HG03066 (cell line): ENCODE measurements around the gene PHF2.

Experiments used
- ATAC-seq: cut with Tn5 transposase; IDR thresholded peaks from one replicate; pipeline ENCODE4 v1.9.1; 2021; ENCODE audit warnings: low read depth; ENCODE audit not compliant: unreplicated experiment

PHF2 gene

DNA sequence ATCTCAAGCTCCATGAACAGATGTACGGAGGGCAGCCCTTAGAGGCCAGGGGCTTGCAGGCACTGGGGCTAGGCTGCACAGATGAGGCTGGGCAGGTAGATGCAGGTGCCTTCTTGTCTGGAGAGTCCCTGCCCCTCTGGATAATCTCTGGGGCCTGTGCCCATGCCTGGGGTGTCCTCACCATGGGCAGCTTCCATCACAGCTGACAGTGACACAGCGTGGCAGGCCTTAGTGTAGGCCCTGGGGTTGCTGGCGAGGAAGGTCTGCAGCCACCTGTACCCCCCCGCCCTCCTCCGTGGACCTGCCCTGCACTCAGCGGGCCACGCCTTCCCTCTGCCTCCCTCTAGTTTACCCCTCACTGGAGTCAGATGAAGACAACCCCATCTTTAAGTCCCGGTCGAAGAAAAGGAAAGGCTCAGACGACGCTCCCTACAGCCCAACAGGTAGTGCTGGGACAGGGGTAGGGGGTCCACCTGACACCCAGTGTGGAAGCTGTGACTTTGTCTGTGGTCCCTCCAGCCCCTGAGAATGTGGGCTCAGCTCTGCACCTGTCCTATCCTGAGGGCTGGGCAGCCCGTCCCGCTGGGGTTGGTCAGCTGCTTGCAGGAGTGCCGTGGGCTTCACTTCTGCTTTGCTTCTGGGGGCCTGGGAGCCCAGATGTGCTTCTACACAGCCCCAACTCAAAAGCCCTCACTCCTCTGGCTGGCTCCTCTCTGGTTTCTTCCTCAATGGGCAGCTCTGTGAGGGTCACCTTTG lies 98.4 kb downstream of the PHF2 start:
- ATAC-seq, result no peak

DNA sequence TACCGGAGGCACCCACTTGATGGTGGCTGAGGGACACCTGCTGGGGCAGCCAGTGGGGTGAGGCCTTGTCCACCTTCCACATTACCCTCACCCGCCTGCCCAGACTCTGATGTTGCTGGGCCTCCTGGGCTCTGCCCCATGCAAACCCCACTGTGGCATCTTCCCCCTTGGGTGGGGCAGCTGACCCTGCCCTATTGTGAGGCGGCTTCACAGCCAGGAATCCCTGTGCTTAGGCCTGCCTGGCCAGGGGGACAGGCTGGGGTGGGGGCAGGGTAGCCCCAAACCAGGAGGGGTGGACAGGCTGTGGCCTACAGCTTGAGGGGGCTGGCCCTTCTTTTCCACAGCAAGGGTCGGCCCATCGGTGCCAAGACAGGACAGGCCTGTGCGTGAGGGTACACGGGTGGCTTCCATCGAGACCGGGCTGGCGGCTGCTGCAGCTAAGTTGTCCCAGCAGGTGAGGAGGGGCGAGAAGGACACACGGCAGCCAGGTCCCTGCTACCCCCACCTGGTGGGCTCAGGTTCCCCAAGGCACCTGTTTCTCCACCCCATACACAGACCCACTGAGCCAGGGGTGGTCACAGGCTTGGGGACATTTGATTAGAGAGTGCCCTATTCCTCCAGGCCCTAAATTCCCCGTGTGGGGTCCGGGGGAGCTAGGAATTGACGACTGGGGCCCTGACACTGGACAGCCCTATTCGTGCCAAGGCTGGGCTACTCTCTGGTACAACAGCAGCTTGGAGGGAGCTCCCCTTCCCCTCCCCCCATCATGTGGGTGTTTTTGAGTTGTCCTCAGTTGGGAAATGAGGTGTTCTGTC lies 99.2 kb downstream of the PHF2 start:
- no peak for ATAC-seq

DNA sequence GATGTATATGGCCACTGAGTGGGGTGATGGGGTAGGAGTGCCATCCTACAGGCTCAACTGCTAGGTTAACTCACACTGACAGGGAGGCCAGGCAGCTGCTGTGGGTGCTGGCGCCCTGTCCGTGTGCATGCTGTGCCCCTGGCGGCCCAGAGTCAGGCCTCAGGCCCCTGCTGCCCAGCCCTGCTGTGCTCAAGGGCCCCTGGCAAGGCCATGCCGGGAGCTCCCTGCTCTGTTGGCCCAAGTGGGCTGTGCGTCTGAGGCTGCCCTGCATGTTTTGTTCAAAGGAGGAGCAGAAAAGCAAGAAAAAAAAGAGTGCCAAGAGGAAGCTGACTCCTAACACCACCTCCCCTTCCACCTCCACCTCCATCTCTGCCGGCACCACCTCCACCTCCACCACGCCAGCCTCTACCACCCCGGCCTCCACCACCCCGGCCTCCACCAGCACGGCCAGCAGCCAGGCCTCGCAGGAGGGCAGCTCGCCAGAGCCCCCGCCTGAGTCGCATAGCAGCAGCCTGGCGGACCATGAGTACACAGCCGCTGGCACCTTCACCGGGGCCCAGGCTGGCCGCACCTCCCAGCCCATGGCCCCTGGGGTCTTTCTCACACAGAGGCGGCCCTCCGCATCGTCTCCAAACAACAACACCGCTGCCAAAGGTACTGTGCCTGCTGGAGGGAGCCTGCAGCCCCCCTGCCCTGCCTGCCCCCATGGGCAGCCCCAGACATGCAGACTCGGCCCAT lies 100.1 kb downstream of the PHF2 start:
- no peak for ATAC-seq

DNA sequence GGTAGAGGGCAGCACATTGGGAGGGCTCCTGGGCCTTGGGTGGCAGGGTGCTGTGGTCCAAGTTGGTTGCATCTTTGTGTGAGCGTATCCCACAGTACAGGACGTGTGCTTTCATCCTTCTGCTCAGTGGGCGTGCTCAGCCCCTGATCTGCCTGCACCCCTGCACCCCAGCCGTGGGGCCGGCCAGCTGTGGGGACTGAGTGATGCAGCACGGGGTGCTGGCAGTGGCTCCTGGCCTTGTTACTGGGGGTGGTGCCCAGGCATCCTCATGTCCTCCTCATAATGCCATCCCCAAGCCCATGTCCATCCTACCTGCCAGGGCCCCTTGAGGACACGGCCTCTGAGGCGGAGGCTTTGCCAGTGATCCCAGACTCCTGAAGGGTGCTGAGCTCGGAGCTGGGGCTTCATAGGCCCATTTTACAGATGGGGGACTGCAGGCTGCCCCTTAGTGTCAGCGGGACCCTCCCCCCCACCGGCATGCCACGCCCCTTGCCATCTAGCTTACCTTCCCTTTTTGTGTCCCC lies 100.7 kb downstream of the PHF2 start:
- ATAC-seq, result no peak

DNA sequence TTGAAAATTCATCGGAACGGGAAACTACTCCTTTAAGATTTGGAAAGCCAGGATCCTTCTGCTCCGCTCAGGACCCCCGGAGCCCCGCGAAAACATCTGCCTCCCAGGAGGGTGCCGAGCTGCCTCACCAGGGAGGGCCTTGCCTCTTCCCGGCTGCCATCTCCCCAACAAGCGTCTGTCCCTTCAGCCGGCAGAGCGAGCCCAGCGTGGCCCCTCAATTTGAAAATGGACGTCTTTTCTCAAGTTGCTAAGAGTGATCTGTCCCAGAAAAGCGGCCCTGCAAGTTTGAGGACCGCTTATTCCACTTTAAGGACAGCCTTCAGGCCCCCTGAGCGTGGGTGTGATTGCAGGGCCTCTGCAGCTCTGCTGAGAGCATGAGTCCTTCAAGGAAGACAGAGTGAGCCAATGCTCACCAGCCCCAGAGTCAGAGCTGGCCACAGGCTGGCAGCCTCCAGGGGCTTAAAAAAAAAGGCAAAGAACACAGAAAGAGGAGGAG lies 101.3 kb downstream of the PHF2 start:
- ATAC-seq, result no peak

DNA sequence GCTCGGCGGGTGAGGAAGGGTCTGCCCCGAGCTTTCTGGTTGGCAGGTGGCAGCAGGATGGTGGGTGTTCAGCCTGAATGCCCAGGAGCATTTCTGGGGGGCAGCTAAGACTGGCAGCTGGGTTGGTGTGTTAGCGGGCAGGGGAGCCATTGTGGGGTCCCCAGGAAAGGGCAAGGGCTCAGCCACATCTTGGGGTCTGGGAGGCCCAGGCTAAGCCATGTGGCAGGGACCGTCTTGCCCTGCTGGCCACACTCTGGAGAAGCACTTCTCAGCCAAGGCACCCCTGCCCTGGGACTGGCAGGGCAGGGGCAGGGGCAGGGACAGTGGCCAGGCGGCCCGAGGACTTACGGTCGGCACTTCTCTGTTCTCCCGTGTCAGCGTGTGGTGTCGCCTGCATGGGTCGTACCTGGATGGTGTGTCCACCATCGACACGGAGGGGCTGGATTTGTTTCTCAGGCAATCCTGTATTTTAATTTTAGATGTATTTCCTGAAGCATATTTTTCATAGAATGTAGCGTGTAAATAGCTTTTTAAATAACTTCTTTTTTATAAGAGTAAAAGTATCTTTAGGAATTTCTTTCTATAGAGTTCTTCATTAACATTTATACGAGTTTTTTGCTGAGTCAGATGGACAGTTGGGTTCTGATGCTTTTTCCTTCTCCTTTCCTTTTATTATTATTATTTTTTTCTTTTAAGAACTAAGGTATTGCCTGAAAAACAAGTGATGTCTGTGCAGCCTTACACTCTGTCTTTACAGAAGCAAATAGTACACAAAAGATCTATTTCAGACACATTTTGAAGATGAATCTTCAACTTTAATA lies 102.0 kb downstream of the PHF2 start:
- no peak for ATAC-seq

DNA sequence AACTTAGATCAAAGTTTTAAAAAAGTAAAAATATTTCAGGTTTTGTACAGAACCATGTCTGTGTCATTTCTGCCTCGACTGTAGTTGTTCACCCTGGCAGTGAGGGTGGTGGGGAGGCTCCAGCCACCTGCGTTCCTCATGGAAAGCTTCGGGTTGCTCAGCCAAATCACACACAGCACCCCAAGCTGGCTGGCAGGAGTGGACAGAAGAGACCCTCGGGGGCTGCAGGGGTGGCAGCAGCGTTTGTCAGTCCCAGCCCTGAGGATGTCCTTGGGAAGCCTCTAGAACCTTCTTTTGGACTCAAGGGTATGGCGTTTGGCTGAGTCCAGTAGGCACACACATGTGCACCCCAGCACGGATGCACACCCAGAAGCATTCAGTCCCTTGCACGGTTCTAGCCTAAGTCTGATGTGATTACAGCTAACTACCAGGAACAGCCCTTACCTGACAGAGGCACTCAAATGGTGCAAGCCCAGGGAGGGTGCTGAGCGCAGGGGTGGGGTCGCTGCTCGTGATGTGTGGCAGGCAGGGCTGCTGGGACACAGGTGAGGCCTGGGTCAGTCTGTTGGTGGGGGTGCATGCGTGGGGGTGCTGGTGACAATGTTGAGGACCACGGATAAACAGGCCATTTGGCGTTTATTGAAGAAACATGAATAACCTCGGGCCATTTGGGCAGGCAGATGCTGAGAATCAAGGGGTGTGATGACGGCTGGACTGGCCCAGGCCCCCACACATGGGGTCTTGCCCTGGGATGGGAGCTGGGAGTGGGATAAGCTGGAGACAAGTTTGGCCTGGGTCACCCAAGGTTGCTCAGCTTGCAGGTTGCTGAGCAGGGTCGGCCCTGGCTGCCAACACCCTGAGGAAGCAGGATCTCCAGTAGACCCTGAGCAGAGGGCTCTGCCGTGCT lies 103.4 kb downstream of the PHF2 start:
- ATAC-seq, result no peak

DNA sequence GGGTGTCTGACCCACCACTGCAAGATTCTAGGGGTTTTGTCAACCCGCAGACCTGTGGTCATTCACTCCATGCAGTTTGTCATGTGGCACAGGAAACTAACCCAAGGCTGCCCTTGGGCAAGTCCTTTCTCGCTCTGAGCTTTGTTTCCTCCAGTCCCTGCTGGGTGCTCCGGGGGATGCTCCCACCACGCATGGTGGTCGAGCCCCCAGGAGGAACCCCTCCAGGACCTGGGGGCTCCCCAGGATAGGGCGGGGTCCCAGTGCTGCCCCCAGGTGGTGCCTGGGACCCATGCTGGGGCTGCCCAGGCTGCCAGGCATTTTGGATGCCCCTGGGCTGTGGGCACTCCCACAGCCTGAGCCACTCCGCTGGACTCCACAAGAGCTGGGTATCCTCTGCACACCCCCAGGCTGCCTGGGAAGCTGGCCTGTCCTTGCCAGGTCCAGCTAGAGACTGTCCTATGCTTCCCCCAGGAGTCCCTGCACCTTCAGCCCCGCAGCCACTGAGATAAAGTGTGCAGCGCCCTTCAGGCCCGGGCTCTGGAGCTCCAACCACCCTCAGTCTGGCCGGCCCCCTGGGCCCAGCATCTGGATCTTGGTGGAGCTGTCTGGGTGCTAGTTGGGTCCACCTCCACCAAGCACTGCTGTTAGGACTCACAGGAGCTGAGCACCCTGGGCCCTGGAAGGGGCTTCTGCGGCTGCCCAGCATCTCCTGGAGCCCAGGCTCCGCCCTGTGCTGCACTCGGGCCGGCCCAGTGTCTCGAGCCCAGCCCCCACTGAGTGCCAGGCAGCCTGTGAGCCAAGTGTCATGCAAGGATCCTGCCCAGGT lies 104.3 kb downstream of the PHF2 start:
- ATAC-seq, result no peak

DNA sequence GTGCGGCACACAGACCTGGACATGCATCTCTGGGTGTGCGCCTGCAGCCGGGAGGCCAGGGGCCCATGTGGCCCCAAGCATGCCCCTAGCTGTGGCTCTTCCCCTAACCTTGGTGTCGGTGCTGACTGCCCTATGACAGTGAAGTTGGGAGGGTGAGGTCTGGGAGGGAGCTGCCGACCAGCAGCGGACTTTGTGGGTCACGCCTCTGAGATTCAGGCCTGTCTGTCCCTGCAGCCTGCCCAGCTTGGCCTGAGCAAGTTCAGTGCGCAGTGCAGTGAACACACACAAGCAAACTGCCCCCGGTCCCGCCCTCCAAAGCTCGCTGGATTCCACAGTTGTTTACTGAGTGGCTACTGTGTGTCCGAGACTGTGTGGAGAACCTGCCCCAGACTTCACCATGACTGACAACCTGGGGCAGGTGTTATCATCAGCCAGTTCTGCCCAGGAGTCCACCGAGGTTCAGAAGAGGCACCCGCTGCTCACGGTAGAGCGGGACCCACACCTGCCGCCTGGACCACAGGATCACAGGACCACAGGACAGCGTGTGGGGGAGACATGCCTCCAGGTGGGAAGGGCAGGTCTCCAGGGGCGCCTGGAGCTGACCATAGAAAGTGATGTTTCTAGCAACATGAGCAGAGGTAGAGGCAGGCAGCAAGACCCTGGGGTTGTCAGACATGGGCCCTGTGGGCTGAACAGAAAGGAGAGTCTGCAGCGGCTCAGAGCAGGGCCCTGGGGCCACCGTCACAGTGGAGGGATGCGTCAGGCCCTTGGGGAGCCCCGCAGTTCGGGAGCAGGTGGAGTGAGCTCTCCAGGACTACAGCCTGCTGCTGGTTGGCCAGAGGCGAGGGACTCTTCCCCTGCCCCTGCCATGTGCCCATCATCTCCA lies 105.1 kb downstream of the PHF2 start:
- no peak for ATAC-seq

DNA sequence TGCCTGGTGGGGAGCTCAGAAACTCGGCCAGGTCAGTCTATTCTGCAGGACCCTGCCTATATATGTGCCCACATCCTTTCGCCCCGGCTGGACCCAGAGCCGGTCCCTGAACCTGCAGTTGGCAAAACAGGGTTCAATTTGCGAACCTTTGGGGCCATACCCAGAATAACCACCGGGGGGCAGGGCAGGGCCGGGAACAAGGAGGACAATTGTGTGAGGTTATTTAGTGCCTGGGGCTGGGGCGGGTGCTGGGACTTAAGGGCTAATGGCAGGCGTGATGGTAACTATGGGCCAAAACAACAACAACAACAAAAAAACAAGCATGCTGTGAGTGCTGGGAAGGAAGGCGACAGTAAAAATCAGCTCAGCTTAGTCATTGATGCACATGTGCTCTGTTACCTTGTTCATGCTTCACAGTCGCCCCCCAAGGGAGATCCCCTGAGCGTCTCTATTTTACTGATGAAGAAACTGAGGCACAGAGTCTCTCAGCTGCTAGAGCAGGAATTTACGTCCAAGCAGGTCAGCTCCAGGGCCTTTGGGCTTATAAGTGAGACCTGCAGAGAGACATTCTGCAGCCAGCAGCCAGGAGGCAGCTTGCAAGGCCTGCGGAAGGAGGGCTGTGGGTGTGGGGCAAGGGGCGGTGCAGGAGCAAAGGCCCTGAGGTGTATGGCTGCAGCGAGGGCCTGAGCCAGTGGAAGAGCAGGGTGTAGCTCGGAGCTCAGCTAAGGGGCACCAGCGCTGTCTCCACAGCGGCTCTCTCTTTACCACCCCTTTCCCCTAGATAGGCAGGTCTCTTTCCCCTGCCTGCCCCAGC lies 106.0 kb downstream of the PHF2 start:
- no peak for ATAC-seq

DNA sequence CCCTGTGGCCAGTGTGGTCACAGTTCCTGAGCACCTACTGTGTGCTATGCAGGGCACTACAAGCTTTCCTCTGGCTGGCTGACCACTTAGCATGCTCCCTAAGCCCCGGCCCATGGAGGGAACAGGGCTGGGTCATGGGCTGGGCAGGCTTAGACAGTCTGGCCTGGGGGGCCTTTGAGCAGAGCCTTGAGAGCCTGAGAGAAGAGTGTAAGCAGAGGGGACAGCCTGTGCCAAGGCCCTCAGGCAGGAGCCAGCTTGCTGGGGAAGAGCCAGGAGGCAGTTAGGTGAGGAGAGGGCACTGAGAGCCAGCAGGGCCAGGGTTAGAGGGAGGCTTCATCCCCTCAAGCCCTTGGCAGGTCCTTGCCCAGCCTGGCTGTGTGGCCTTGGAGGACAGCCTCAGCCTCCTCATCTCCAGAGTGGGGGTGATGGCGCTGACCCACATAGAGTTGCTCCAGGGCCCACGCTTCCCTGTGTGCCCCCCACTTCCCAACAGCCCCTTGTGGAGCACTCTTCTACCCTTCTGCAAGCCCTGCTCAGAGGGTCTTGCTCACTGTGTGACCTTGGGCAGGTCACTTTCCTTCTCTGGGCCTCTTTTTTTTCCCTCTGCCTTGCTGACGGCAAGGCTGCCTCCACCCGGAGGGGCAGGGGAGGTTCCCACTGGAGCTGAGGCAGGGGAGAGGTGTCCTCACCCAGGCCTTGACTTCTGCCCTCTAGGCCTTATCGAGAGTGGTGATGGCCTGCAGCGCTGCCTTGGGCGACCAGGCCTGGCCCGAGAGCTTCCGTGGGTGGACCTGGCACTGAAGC lies 107.1 kb downstream of the PHF2 start:
- ATAC-seq, result no peak

DNA sequence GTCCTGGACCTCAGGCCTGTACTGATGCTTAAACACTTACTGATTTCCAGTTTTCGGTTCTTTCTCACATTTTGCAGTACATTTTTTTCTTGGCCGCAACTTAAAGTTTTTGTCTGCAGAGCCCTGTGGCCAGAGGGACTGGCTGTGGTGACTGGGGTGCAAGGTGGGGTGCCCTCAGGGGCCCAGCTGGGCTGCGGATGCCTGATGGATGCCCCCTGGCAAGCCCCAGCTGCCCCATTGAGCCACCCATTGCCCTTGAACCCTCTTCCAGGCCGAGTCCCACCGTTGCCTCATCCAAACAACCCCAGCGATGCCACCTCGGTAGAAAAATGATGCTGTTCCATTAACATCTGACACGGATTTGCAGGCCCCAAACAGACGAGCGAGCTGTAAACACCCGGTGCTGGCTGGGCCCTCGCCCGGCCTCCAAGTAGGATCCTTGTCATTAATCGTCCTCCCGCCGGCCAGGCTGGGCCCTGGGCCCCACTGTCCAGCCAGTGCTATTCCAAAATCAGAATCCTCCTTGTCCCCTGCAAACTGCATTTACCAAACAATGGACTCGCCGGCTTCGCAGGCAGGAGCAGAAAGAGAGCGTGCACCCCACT lies 107.9 kb downstream of the PHF2 start:
- ATAC-seq, result no peak

DNA sequence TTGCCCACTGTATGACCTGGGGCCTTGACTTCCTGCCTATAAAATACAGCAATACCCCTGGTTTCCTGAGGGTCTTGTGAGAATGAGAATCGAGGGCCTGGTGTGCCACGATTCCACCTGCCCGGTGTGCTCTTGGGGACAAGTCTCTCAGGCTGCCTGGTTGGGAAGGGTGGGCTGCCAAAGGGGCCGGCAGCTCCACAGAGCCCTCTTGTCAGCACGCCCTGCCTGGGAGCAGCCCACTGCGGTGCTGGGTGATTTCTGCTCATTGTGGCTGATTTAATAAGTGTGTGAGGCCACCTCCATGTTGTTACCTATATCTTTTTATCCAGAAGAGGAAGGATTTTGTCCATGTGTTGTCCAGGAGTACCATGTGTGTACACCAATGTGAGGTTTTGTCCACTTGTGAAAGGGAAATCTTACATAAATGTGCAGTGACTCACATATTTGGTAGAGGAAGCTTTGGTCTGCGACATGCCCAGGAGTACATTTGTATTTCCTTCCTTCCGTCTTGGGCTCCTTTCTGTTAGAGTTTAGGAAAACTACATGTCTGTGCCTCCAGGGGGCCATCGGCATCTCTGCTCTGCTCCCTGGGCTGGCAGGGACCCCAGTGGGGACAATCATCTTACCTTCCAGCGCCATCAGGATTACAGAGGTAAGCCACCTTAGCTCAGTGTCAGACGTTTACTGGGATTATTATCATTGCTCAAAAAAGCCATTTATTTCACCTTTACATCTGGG lies 108.6 kb downstream of the PHF2 start:
- no peak for ATAC-seq

DNA sequence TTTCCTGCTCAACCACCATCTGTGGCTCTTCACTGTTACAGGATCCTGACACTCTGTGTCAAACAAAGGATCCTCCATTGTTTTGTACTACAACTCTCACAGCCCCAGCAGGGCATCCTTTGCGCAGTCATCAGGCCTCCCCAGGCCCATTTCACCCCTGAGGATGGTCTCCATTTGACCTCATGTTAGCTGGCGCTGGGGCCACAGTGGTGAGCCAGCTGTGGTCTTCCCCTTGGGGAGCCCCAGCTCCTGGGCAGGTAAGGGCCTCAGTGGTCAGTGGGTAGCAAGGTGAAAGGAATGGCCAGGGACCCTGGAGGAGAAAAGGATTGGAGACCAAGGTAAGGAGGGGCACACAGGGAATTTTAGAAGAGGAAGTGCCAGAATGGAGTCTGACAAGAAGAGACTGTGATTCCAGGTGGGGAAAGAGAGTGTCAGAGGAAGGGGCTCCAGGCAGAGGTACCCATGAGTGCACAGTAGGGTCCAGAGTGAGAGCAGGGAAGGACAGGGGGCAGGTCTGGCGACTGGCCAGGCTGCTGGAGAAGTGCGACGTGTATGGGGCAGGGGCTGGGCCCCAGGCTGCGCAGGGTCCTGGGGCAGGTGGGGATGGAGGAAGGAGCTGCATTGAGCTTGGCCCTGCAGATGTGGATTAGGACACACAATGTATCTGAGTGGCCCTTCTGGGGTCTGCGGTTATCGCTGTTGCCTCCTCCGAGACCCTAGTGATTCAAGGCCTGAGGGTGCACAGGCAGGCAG lies 109.9 kb downstream of the PHF2 start:
- no peak for ATAC-seq
